Trophoblast cell (in vitro differentiated cells and primary cell): ENCODE measurements around the gene PCGF6. TPM values are rescaled to one million over a fixed set of nuclear protein-coding genes. Genes with fewer than 3 reads are reported as not detected.
A peak's percentile ranks its signal among the peaks of the same experiment; 100 is the strongest.

Experiments used
- DNase-seq, 2 donors: peaks; one replicate each; pipeline ENCODE4 v3.0.0-alpha.2; 2016
- H2AFZ ChIP-seq: 2 replicates; pipeline ENCODE4 v1.6.1; 2013; ENCODE audit warnings: low read length, moderate library complexity, mild to moderate bottlenecking; ENCODE audit not compliant: insufficient read depth, poor library complexity
- H2AK5ac ChIP-seq: 2 replicates; pipeline ENCODE4 v1.6.1; 2013; ENCODE audit warnings: mild to moderate bottlenecking, low read length
- H2BK120ac ChIP-seq: 2 replicates; pipeline ENCODE4 v1.6.1; 2013; ENCODE audit warnings: low read length, mild to moderate bottlenecking, moderate library complexity; ENCODE audit not compliant: insufficient read depth, poor library complexity
- H2BK12ac ChIP-seq: 2 replicates; pipeline ENCODE4 v1.6.1; 2013; ENCODE audit warnings: mild to moderate bottlenecking, low read length, moderate library complexity
- H2BK5ac ChIP-seq: 2 replicates; pipeline ENCODE4 v1.6.1; 2013; ENCODE audit warnings: low read length, low read depth, moderate library complexity, mild to moderate bottlenecking; ENCODE audit not compliant: poor library complexity
- H3K14ac ChIP-seq: 2 replicates; pipeline ENCODE4 v1.6.1; 2013; ENCODE audit warnings: mild to moderate bottlenecking, low read length
- H3K18ac ChIP-seq: 2 replicates; pipeline ENCODE4 v1.6.1; 2013; ENCODE audit warnings: mild to moderate bottlenecking, low read length
- H3K23ac ChIP-seq: 2 replicates; pipeline ENCODE4 v1.6.1; 2013; ENCODE audit warnings: low read length
- H3K27ac ChIP-seq: 2 replicates; pipeline ENCODE4 v1.5.1; 2013; ENCODE audit warnings: low read depth, mild to moderate bottlenecking, inconsistent platforms, low read length, moderate library complexity
- H3K27me3 ChIP-seq: 2 replicates; pipeline ENCODE4 v1.6.1; 2013; ENCODE audit warnings: inconsistent platforms, mild to moderate bottlenecking, low read length, moderate library complexity; ENCODE audit not compliant: insufficient read depth
- H3K36me3 ChIP-seq, 2 experiments: 1 replicate in 1 of 2; 2 replicates in 1 of 2; pipeline ENCODE4 v1.6.1; 2013; ENCODE audit warnings: low read length in 2 of 2, mild to moderate bottlenecking in 2 of 2, moderate library complexity in 1 of 2; ENCODE audit not compliant: insufficient read depth in 2 of 2, control insufficient read depth in 1 of 2
- H3K4ac ChIP-seq: 2 replicates; pipeline ENCODE4 v1.6.1; 2013; ENCODE audit warnings: low read depth, mild to moderate bottlenecking, low read length, moderate library complexity
- H3K4me1 ChIP-seq, 2 experiments: 1 replicate in 1 of 2; 2 replicates in 1 of 2; pipeline ENCODE4 v1.6.1; 2013; ENCODE audit warnings: low read length in 2 of 2, mild to moderate bottlenecking in 2 of 2, moderate library complexity in 1 of 2; ENCODE audit not compliant: insufficient read depth in 2 of 2, control insufficient read depth in 1 of 2
- H3K4me2 ChIP-seq: 2 replicates; pipeline ENCODE4 v1.6.1; 2013; ENCODE audit warnings: inconsistent platforms, mild to moderate bottlenecking, low read length, moderate library complexity
- H3K4me3 ChIP-seq: 2 replicates; pipeline ENCODE4 v1.5.1; 2013; ENCODE audit warnings: mild to moderate bottlenecking, low read depth, low read length, inconsistent platforms
- H3K79me1 ChIP-seq: one replicate; pipeline ENCODE4 v1.6.1; 2013; ENCODE audit warnings: low read length
- H3K79me2 ChIP-seq: 2 replicates; pipeline ENCODE4 v1.6.1; 2013; ENCODE audit warnings: low read length, mild to moderate bottlenecking; ENCODE audit not compliant: control insufficient read depth, insufficient read depth, poor library complexity
- H3K9ac ChIP-seq: 2 replicates; pipeline ENCODE4 v1.6.1; 2013; ENCODE audit warnings: mild to moderate bottlenecking, low read length
- H3K9me3 ChIP-seq: 2 replicates; pipeline ENCODE4 v1.6.1; 2013; ENCODE audit warnings: low read depth, mild to moderate bottlenecking, control low read depth, inconsistent platforms, low read length; ENCODE audit not compliant: insufficient read depth
- H4K12ac ChIP-seq: 2 replicates; pipeline ENCODE4 v1.6.1; 2013; ENCODE audit warnings: low read depth, mild to moderate bottlenecking, low read length, moderate library complexity
- H4K8ac ChIP-seq: 2 replicates; pipeline ENCODE4 v1.6.1; 2013; ENCODE audit warnings: low read depth, mild to moderate bottlenecking, low read length, moderate library complexity
- H4K91ac ChIP-seq: one replicate; pipeline ENCODE4 v1.6.1; 2013; ENCODE audit warnings: low read depth, mild to moderate bottlenecking, low read length, moderate library complexity
- WGBS: extraction: QIAGEN DNeasy Blood & Tissue Kit; methylation state at CpG from one replicate; pipeline ENCODE4 v1.1.7; 2013; ENCODE audit warnings: missing lambda C conversion rate; ENCODE audit not compliant: insufficient read length, insufficient coverage; ENCODE audit errors: extremely low coverage; 5-methylcytosine and 5-hydroxymethylcytosine counted together
- polyA plus RNA-seq: library from polyadenylated mRNA; stranded (reverse); fragments of 200-250 nt; gene quantifications from 2 replicates; pipeline ENCODE4 v1.2.3, GENCODE V29; 2013

PCGF6 gene
- 6.8 and 7.0 TPM in 2 replicates for polyA plus RNA-seq

- no peaks in the 10 kb centered on the region for H3K27me3 ChIP-seq
- WGBS = no CpG with 5 or more reads among the region's 82 CpGs
Observed at GRCh38 chr10:103350517-103351260, at the start of gene PCGF6. PCGF6 (minus strand) TSS chr10:103351140; CDS start chr10:103351066, 74 bp downstream.

GRCh38 chr10:103397191-103397825 is 46.4 kb upstream of the PCGF6 start:
- Histone ChIP-seq H3K18ac (no peak overlapping the region), H2AK5ac (no peak overlapping the region), H3K27ac (no peak overlapping the region), H3K9me3 (no peaks in the 10 kb centered on the region), H3K4me3 (no peak overlapping the region), H3K79me2 (peaks cover 18% of the 10 kb centered on the region), H3K23ac (no peak overlapping the region), H3K4me2 (peak overlapping the region; percentile 69), H4K12ac (peak overlapping the region; percentile 80), H3K4ac (peak overlapping the region; percentile 95), H3K79me1 (peaks cover 7% of the 10 kb centered on the region), H4K8ac (no peak overlapping the region), H3K36me3 (peaks cover 14 to 31% of the 10 kb centered on the region in 2 experiments), H3K14ac (no peak overlapping the region), H4K91ac (no peak overlapping the region), H2BK12ac (no peak overlapping the region), H2BK120ac (no peak overlapping the region), H3K9ac (no peak overlapping the region), H3K27me3 (no peaks in the 10 kb centered on the region), H2BK5ac (no peak overlapping the region), H3K4me1 (peaks cover 3 to 12% of the 10 kb centered on the region in 2 experiments), H2AFZ (peak overlapping the region; percentile 57)
- no peak for DNase-seq
- WGBS = no CpG with 5 or more reads among the region's 19 CpGs

More at GRCh38 chr10:103350517-103351260, at the start of gene PCGF6:
- H3K36me3 ChIP-seq = peaks cover 9% of the 10 kb centered on the region in 2 experiments
- no peak within 1 kb of the TSS for H3K23ac ChIP-seq
- peak within 1 kb of the TSS; percentile 88 for H4K91ac ChIP-seq
- peak within 1 kb of the TSS; percentile 95 for H2BK5ac ChIP-seq
- H3K79me2 ChIP-seq = peaks cover 9% of the 10 kb centered on the region
- no peaks in the 10 kb centered on the region for H3K9me3 ChIP-seq
- H3K4me2 ChIP-seq = peak within 1 kb of the TSS; percentile 64
- H2BK120ac ChIP-seq = peak within 1 kb of the TSS; percentile 38
- H3K27ac ChIP-seq = peak within 1 kb of the TSS; percentile 74
- peak within 1 kb of the TSS; percentile 66 for H2BK12ac ChIP-seq
- H2AK5ac ChIP-seq = peak within 1 kb of the TSS; percentile 66
- peak within 1 kb of the TSS; percentile 98 for H3K14ac ChIP-seq
- H4K12ac ChIP-seq = peak within 1 kb of the TSS; percentile 89
- peak within 1 kb of the TSS; percentile 93 for H3K18ac ChIP-seq
- peaks cover 0 to 7% of the 10 kb centered on the region in 2 experiments for H3K4me1 ChIP-seq
- H3K79me1 ChIP-seq = peaks cover 7% of the 10 kb centered on the region
- H4K8ac ChIP-seq = peak within 1 kb of the TSS; percentile 98
- H3K9ac ChIP-seq = peak within 1 kb of the TSS; percentile 94
- peak within 1 kb of the TSS; percentile 83 for H3K4me3 ChIP-seq
- peak within 1 kb of the TSS; percentile 100 for H2AFZ ChIP-seq
- H3K4ac ChIP-seq = peak within 1 kb of the TSS; percentile 91
- DNase-seq = peak; percentile 68 to 80

- Histone ChIP-seq H3K9me3 (no peaks in the 10 kb centered on the region), H3K27ac (peak overlapping the region; percentile 29), H3K27me3 (no peaks in the 10 kb centered on the region), H3K79me2 (peaks cover 18% of the 10 kb centered on the region), H4K8ac (peak overlapping the region; percentile 88), H3K4me2 (peak overlapping the region; percentile 69), H4K12ac (no peak overlapping the region), H2BK120ac (peak overlapping the region; percentile 25), H3K9ac (peak overlapping the region; percentile 89), H4K91ac (peak overlapping the region; percentile 70), H3K79me1 (peaks cover 7% of the 10 kb centered on the region), H3K23ac (no peak overlapping the region), H3K36me3 (peaks cover 16 to 29% of the 10 kb centered on the region in 2 experiments), H3K14ac (peak overlapping the region; percentile 83), H3K4me1 (peaks cover 3 to 12% of the 10 kb centered on the region in 2 experiments), H2BK5ac (peak overlapping the region; percentile 34), H3K4ac (peak overlapping the region; percentile 84), H2AK5ac (peak overlapping the region; percentile 9), H3K4me3 (peak overlapping the region; percentile 95), H2AFZ (peak overlapping the region; percentile 90), H2BK12ac (no peak overlapping the region), H3K18ac (peak overlapping the region; percentile 85)
- DNase-seq = no peak
- no CpG with 5 or more reads among the region's 8 CpGs for WGBS
Observed at GRCh38 chr10:103396789-103397087, 45.8 kb upstream of the PCGF6 start.

GRCh38 chr10:103396067-103396788 is 45.3 kb upstream of the PCGF6 start, which contains the start of the genes ATP5MK and PDCD11:
ATP5MK (minus strand) TSS chr10:103396475; CDS start chr10:103392457, 4,018 bp downstream.
PDCD11 (plus strand) TSS chr10:103396626; CDS start chr10:103398427, 1,801 bp downstream.
- DNase-seq = peak; percentile 98 to 99
- Histone ChIP-seq H4K8ac (peak within 1 kb of the TSS; percentile 89), H2BK12ac (no peak within 1 kb of the TSS), H3K4ac (peak within 1 kb of the TSS; percentile 95), H2BK5ac (peak within 1 kb of the TSS; percentile 34), H3K18ac (peak within 1 kb of the TSS; percentile 85), H3K36me3 (peaks cover 18 to 29% of the 10 kb centered on the region in 2 experiments), H3K27ac (peak within 1 kb of the TSS; percentile 29), H2AFZ (peak within 1 kb of the TSS; percentile 90), H3K27me3 (no peaks in the 10 kb centered on the region), H2AK5ac (peak within 1 kb of the TSS; percentile 72), H3K79me1 (peaks cover 7% of the 10 kb centered on the region), H3K14ac (peak within 1 kb of the TSS; percentile 86), H4K12ac (peak within 1 kb of the TSS; percentile 80), H3K4me2 (peak within 1 kb of the TSS; percentile 90), H3K23ac (no peak within 1 kb of the TSS), H3K9ac (peak within 1 kb of the TSS; percentile 95), H3K79me2 (peaks cover 18% of the 10 kb centered on the region), H4K91ac (peak within 1 kb of the TSS; percentile 89), H3K4me3 (peak within 1 kb of the TSS; percentile 95), H3K4me1 (peaks cover 3 to 12% of the 10 kb centered on the region in 2 experiments), H2BK120ac (peak within 1 kb of the TSS; percentile 72), H3K9me3 (no peaks in the 10 kb centered on the region)
- no CpG with 5 or more reads among the region's 56 CpGs for WGBS
